GF-D8 (cell line): ENCODE data around the gene LTBR.
"Not testable (repeated sequence)": the region's sequence is repeated elsewhere in the genome, so short reads cannot be mapped to it uniquely, and the experiment has no call there.

Experiments
- DNase-seq: peaks from one replicate; lab custom pipeline; 2025; lab: John Stamatoyannopoulos, UW

Gene LTBR

DNA sequence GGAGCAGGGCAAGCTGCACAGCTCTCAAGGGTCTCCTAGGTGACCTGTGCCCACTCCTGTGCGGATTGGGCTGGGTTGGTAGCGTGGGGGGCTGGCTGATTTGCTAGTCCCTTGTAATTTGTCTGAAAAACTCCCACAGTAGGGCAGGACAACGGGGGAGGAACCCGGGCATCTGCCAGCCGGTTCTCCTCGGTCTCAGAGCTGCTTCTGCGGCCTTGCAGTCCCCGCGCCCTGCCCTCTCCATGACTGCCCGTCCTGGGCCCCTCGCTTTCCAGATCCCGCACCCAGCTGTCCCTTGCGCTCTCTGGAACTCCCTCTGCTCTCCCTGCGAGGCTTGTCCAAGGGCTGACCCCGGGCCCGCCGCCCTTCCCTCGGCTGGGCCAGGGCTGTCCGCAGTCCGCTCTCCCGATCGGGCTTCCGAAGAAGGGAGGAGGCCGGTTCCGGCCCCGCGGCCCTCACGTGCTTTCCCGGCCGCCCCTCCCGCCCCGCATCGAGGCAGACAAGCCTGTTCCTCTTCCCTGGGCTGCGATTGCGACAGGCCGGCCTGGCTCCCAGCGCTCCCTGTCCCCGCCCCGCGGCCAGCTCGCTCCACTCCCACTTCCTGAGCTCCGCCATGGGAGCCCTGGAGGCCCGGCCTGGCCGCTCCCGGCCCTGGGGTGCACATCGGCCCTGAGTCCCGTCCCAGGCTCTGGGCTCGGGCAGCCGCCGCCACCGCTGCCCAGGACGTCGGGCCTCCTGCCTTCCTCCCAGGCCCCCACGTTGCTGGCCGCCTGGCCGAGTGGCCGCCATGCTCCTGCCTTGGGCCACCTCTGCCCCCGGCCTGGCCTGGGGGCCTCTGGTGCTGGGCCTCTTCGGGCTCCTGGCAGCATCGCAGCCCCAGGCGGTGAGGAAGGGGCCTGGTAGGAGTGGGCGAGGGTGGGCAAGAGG, at the start of gene LTBR:
LTBR (plus strand) TSS at position 591 of the 927 bp plus-strand sequence; CDS start at position 788, 197 bp downstream.
- DNase-seq: peak; percentile 76

DNA sequence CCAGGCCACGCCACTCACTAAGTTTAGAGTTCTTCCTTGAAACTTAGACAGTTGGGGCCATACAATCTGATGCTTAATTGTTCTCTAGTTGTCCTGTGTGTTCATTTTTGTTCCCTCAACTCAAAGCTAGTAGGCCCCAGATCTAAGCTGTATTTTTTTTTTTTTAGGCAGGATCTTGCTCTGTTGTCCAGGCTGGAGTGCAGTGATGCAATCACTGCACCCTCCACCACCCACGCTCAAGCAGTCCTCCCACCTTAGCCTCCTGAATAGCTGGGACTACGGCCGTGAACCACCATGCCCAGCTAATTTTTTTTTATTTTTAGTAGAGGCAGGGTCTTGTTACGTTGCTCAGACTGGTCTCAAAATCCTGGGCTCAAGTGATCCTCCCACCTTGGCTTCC, 49.6 kb upstream of the LTBR start:
- no peak for DNase-seq

DNA sequence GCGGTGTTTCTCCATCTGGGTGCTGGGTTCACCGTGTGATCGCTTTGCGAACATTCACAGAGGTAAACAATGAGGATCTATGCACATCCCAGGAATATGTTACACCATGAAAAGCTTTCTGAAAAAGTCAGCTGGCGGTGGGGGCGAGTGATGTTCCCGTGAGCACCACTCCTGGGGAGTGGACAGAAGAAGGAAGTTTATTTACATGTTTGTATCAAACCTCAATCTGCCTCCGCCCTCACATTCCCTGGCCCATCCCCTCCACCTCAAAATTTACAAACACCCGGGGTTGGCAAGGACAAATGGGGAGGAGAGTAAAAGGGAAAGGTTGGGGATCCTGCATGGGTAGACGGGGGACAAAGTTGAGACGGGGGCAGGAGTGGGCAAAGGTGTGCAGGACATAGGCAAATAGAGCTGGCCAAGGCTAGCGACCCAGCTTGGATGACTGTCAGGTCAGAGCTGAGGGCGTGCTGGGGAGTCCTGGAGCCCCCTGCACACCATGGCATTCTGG, 49.0 kb upstream of the LTBR start:
- no peak for DNase-seq

DNA sequence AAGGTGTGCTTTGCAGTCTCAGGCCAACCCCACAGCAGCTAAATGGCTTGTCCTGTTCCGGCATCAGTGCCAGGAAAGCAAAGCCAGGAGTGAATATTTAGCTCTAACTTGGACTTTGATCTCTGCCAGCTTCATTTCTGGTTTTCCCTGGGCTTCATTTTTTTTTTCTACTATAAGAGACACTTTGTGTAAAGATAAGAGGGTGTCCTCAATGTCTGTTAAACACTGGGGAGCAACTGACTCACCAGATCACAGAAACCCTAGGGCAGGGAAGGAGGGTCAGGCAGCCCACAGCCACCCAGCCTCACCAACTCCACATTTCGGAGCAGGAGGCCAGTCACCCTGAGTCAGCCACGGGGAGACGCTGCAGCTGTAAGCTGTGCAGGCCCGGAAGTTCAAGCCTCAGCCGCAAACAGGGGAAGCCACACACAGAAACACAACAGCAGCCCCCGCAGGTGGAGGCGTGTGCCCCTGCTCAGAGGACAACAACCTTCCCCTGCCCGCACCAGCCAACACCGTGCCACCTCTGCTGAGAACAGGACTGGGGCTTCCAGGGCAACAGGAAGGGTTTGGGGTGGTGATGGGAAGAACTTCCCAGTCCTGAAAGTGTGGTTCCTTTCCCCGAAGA, 48.4 kb upstream of the LTBR start:
- DNase-seq: peak; percentile 80

DNA sequence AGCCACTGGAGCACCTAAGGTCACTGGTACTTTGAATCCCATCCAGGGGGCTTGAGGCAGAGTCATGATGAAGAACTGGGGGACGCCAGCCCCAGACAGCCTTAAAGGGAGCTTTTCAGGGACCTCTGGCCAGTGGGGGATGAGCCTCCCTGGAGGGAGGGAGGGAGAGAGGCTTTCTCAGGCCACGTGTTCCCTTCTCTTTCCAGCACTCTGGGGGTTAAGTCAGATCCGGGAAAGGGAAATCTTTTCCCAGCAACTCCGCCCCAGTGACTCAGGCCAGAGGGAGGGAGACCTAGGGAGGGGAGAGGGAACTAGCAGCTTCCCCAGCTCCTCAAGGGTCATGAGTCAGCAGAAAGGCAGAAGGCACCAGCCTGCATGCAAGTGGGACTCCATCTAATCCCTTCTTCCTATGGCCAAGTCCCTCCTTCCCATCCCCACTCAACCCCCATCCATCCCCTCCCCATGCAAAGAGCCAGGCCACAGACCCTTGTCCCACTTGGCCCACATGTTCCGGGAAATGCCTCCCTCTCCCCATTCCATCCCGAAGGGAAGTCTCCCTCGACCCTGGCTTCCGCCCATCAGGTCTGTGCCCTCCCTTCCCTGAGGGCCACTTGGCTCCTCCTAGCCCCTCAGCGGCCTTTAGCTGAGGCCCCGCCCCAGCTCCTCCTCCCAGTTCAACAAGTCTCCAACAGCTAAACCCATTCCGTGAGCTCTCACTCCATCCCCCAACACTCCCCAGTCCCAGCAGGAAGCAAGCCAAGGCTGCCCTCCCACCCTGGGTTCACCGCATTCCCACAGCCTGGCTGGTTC, 47.7 kb upstream of the LTBR start:
- peak; percentile 82 for DNase-seq

DNA sequence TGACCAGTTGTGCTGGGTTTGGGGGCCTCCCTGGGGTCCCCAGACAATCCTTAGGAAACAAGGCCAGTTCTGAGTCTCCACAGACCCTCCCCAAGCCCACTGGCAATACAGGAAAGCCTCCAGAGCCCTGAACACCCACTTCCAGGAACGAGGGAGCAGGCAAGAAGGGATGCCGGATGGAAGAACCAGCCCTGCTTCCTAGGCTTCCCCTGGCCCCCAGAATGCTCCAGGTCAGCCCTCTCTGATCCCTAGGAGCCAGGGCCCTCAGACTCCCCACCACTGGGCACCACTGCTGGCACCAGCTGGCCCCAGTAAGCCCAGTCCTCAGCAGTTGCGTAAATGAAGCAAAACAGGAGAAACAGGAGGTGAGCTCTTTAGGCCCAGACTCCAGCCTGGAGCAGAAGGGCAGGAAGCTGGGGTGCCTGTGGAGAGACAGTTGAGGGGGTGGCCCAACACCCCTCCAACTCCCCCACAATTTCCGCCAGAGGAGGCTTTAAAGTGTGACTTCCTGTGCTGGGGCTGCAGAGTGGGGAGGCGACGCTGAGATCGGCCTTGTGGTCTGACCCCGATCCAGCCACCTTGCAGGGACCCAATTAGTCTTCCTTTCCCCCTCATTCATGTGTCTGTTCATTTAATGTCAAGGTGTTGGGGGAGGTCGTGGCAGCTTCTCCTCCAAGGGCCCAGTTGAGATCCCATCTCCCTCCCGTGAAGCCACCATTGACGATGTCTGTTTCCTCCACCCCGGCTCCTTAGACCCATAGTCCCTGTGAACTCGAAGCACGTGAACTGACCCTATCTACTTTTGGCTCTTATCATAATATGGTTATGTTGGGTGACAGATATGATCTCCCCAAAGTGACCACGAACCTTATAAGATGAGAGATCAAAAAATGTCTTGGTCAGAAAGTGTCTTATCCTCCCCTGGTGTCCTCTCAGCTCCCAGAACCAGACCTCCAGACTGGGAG, 46.8 kb upstream of the LTBR start:
- peak; percentile 85 for DNase-seq

DNA sequence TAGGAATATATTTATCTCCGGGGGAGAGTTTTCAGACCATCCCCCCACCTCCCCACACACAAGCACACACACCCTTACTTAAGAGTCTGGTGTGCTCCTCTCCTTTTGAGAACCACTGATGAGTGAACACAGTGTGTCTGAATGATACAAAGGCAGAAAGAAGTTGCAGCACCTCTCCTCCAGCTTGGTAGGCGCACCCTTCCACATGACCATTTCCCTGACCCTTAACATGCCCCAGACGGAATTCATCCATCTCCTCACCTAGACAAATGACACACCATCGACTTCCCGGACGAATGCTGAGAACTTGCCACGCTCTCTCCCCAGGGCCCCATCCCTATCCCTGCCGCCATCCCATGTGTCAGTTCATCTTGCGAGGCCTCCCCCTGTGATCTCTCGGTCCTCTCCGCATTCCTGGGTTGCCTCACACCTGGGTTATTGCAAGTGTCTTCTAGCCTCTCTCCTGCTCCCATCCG, 46.0 kb upstream of the LTBR start:
- peak; percentile 34 for DNase-seq

DNA sequence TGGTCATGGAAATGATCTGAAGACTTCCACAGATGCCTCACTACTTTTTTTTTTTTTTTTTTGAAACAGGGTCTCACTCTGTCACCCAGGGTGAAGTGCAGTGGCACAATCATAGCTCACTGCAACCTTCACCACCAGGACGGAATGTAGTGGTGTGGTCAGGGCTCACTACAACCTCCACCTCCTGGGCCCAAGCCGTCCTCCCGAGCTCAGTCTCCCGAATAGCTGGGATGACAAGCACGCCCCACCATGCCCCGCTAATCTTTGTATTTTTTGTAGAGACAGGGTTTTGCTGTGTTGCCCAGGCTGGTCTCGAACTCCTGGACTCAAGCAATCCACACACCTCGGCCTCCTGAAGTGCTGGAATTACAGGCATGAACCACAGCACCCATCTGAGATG, 45.4 kb upstream of the LTBR start:
- DNase-seq: not testable (repeated sequence)

DNA sequence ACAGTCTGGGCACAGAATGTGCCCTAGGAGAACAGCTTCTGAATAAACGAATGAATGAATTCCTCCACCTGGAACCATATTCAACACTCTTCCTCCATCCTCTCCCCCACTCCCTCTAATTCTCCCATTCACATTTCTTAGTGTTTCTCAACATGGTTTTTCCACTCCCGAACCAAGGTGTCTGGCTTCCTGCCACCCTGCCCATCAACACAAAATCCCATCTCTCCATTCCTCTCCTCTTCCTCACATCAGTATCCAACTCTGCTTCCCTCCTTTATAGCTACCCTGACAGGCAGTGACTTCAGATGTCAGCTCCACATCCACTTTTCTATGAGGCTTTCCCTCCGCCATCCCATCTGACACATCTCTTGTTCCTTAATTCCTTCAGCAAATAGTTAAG, 45.0 kb upstream of the LTBR start:
- no peak for DNase-seq

DNA sequence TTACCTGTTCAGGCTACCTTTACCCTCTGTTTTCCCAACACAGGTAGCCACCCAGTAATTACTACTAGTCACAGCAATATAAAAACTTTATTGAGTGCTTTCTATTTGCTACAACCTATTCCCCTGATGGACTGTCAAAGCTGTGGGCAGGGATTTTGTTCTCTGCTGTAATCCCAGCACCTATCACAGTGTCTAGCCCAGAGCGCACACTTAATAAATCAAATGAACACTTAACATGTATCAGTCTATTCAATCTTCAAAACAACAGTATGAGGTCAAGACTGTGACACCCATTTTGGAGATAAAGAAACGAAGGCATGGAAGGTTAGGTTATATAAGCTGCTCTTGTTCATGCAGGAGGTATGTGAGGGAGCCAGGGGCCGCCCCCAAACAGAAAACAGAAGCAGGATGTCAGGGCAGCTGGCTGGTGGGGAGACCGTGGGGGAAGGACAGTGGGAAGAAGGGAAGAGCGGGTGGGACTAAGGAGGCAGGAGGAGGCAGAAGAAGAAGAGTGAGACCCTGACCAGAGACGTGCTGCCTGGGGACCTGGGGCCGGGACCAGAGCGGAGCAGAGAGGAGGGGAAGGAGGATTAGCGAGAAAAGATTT, 43.8 kb upstream of the LTBR start:
- DNase-seq: no peak

DNA sequence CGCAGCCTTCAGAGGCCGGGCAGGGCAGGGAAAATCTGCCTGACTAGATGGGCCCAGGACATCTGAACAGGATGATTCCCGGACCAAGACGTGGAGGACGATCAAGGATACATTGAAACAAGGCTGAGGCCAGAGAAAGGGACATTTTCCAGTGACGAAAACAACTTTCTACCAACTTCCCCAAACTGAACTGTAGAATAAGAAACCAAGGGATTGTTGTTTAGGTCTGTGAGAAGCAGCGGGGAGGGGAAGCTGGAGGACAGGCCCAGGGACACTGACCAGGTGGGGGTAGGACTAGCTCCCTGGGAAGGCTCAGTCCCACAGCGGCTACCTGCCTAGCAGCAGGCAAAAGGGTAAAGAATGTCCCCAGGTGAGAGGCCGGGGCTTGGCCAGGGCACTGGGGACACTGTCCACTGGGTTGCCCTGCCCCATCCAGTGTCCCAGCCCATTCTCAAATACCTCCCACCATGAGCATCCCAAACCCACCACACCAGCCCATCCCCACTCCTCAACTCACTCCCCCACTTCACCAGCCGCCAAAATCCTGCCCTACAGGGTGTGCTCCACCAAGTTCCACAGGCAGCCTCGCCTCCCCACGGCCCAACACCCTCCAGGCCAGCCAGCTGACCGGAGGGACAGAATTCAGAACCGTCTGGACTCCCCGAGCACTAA, 43.1 kb upstream of the LTBR start:
- DNase-seq: peak; percentile 53

DNA sequence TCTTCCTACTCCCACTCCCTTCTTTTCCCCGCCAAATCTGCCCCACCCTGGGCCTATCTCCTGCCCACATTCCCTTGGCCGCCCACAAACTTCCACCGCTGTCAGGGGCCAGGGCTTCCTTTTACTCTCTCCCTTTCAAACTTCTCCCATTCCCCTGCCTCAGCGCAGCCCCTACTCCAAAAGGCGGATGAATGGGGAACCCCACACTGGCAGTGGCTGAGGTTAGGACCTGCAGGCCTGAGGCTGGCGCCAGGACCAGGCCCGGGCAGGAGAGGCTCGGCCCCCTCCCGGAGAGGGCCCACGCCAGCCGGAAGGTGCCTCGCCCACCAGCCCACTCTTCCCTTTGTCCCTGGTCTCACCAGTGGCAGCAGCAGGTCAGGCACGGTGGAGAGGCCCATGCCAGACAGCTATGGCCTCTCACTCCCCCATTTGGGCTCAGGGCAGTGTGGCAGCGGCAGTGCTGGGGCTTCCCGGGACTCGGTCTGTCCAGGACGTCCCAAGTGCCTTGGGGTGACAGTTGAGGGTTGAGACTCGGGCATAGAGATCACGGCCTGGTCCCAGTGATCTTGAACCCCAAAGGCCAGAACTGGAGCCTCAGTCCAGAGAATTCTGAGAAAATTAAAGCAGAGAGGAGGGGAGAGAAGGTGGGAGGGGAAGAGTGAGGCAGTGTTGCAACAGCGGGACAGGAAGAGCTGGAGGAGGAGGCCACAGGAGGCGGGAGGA, 42.4 kb upstream of the LTBR start, which contains the start of gene TNFRSF1A:
TNFRSF1A (minus strand) TSS at position 660 of the 723 bp plus-strand sequence; CDS start at position 398, 262 bp downstream.
- DNase-seq: peak; percentile 89

DNA sequence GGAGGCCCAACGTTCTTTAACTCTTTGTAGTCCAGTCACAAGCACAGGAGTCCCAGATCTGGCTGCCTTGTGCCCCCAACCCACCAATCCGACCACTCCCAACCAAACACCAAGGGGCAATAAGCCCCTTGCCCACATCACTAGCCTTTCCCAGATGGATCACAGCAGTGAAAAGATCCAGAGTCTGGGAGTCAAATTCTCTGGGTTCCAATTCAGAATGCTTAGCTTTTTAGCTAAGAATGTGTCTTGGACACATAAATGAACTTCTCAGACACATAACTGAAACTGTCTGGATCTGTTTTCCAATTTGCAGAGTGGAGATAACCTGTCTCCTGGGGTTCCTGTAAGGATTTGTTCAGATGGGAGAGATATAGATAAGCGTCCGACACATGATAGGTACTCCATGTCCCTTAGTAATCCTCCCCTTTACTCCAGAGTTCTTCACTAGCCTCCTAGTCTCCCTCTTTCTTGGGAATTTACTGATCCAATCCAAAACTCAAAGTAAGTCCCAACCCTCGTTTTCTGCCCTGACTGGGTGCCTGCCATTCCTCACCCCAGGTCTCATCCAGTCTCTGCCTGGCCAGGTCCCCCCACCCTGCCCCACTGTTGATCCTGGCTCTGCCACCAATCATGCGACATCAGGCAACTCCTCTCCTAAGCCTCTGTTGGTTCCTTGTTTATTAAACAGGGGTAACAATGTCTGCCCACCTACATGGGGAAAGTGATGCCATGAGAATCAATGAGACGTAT, 41.6 kb upstream of the LTBR start:
- DNase-seq: no peak

DNA sequence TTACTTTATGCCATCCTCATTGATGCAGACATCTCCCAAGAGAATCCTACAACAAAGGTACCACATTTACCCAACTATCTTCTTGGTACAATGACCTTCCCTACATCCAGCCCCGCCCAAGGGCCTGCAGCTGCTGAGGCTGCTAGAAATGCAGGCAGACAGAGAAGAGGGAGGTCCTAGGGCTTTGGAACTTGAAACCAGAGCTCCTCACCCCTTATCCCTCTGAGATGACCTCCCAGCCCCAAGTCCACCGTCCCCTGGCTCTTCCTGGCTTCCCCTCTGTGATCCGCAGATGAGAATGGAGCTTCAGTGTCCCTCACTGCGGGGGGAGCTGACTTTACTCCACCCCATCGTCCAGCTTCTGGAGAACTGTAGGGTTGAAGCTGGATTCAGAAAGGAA, 40.4 kb upstream of the LTBR start:
- no peak for DNase-seq

DNA sequence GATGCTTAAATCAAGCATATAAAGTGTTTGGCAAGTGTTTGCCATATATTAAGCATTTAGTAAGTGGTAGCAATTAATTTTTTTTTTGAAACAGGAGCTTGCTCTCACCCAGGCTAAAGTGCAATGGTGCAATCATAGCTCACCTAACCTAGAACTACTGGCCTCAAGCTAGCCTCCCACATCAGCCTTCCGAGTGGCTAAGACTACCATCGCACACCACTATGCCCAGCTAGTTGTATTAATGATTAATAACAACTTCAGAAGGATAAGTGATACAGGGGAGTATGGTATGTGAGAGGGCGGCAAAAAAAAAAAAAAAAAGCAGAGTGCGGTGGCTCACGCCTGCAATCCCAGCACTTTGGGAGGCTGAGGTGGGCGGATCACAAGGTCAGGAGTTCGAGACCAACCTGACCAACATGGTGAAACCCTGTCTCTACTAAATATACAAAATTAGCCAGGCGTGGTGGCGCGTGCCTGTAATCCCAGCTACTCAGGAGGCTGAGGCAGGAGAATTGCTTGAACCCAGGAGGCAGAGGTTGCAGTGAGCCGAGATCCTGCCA, 39.8 kb upstream of the LTBR start:
- not testable (repeated sequence) for DNase-seq

DNA sequence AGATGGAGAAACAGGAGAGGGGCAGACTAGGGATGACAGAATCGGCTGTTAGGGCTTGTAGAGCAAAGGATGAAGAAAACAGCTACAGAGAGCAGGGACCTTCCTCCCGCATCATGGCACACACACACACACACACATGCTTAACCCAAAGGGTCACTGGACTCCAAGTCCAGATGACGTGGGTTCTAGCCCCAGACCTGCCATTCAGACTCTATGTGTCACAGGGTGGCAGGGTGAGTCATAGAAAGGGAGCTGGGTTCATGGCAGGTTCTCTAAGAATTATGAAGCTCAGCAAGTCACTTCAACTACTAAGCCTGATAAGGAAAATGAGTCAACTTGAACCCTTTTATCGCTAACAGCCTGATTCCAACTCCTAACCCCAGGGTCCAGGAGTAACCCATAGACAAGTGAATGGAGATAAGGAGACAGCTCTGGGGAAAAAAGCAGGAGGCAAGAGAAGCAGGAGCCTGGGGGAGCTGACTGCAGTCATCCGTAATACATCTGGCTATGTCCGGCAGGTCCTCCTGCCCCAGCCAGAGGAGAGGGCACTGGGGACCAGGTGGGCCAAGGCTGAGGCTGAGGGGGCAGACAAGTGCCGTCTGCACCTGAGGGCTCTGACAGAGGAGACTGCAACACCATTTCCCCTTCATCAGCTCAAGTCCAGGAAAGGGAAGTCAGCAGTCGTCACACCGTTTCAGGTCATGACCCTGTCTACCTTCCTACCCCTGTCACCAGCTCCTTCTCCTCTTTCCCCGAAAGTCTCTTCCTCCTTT, 38.5 kb upstream of the LTBR start:
- peak; percentile 47 for DNase-seq

DNA sequence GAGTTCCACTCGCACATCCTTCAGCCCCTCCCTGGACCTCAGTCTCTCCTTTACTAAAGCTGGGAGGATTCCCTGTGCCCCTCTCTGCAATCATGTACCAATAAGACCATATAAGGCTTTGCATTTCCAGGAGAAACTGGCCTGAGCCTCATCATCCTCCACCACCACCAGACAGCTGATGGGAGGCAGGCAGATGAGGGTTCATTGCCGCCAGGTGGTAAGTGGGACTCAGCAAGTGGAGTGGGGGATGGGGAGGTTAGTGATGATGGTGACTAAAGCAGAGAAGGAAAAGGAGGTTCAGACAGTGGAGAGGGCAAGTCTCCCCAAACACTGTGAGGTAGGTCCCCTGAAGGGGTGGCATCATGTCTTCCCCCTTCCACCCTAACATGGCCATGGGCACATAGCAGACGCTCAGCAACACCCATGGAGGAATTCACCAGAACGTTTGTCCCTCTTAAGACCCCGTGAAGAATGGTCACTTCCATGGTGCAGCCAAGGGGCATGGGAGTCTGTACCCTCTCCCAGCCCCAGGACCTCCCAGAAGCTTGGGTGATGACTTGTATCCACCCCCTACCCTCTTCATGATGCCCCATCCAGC, 37.6 kb upstream of the LTBR start:
- DNase-seq: no peak
